Activated T-helper 17 cell treated with anti-CD3 and anti-CD28 coated beads, Interleukin-2, amount 50 U/mL, for 72 hours (primary cell): ENCODE data around the gene POLDIP2. TPM values are rescaled to one million over a fixed set of nuclear protein-coding genes. Genes with fewer than 3 reads are reported as not detected.

Source experiments
- ATAC-seq: fragments of 150-1000 bp; cut with Tn5 transposase; replicated peaks from 2 replicates; pipeline ENCODE4 v1.10.0; 2021; ENCODE audit warnings: mild to moderate bottlenecking, moderate library complexity
- H3K27ac Mint-ChIP-seq: one replicate; pipeline ENCODE4 v1.8.0; 2022; ENCODE audit warnings: mixed read lengths
- H3K27me3 Mint-ChIP-seq: one replicate; pipeline ENCODE4 v1.8.0; 2022; ENCODE audit warnings: mixed read lengths
- H3K36me3 Mint-ChIP-seq: one replicate; pipeline ENCODE4 v1.8.0; 2022; ENCODE audit warnings: low read depth, mild to moderate bottlenecking, mixed read lengths
- H3K4me1 Mint-ChIP-seq: one replicate; pipeline ENCODE4 v1.8.0; 2022; ENCODE audit warnings: mixed read lengths
- H3K4me3 Mint-ChIP-seq: one replicate; pipeline ENCODE4 v1.8.0; 2022; ENCODE audit warnings: mild to moderate bottlenecking, mixed read lengths
- H3K9me3 Mint-ChIP-seq: one replicate; pipeline ENCODE4 v1.8.0; 2022; ENCODE audit warnings: mixed read lengths
- total RNA-seq, 2 donors: library from RNA; stranded (reverse); gene quantifications; one replicate each; pipeline ENCODE4 v1.2.3, GENCODE V29; 2022

Gene POLDIP2
- total RNA-seq, 2 donors from 2014 or later = 48.9 to 109 TPM

DNA sequence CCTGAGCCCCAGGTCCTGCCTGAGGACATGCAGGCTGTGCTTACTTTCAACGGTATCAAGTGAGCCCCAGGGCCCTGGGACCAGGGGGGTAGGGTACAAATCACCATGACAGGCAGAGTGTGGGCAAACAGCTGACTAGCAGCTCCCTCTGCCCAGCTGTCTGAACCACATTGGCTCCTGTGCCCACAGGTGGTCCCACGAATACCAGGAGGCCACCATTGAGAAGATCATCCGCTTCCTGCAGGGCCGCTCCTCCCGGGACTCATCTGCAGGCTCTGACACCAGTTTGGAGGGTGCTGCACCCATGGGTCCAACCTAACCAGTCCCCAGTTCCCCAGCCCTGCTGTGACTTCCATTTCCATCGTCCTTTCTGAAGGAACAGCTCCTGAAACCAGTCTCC, 38.6 kb upstream of the POLDIP2 start:
- no peaks in the 10 kb centered on the region for H3K9me3 Mint-ChIP-seq
- H3K27me3 Mint-ChIP-seq = no peaks in the 10 kb centered on the region
- peaks cover 55% of the 10 kb centered on the region for H3K36me3 Mint-ChIP-seq
- H3K27ac Mint-ChIP-seq = peak overlapping the region; percentile 43
- no peaks in the 10 kb centered on the region for H3K4me1 Mint-ChIP-seq
- ATAC-seq = no peak
- H3K4me3 Mint-ChIP-seq = no peak overlapping the region

DNA sequence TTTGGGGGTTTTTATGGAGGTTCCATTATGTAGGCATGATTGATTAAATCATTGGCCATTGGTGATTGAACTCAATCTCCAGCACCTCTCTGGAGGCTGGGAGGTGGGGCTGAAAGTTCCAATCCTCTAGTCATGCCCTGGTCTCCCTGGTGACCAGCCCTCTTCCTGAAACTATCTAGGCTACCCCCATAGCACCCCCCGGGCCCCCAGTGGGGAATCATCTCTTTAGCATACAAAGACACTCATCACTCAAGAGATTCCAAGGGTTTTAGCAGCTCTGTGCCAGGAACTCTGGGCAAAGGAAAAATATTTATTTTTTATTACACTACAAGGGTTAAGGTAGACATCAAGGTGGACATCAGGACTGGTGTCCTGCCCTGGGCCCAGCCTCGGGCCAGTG, 38.1 kb upstream of the POLDIP2 start:
- H3K9me3 Mint-ChIP-seq = no peaks in the 10 kb centered on the region
- no peak for ATAC-seq
- H3K27ac Mint-ChIP-seq = peak overlapping the region; percentile 43

DNA sequence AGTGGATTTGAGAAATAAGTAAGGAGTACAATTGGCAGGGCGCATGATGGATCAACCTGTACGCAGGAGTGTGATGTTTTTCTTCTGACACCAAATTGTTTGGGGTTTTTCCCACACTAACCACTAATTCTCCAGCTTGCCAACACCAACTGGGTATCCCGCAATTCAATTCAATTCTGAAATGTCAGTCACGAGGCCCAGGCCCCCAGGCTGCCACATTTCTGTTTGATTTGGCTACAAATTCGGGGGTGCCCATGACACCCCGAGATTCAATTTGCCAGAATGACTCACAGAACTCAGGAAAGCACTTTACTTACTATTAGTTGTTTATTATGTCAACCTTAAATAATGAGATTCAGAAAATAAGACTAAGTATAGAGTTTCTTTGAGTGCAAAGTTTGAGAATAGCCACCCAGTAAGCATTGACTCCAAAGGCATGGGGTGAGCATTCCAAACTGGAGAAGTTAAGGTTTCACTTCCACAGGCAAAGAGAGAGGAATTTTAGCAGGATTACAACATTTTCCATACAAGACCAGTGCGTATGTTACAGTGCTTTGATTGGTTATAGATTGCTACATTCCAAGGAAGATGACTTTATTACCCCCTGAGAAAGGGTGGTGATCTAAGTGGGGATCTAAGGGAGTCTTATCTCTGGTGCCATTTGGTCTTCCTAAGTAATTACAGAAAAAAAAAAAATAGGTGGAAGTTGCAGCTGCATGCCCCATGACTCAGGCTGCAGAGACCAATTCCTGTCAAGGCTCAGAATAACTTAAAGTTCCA, 37.2 kb upstream of the POLDIP2 start:
- Mint-ChIP-seq H3K27me3 (no peaks in the 10 kb centered on the region), H3K9me3 (no peaks in the 10 kb centered on the region), H3K4me3 (no peak overlapping the region), H3K4me1 (no peaks in the 10 kb centered on the region), H3K27ac (no peak overlapping the region), H3K36me3 (peaks cover 69% of the 10 kb centered on the region)
- ATAC-seq = no peak

More for the DNA sequence above, 38.1 kb upstream of the POLDIP2 start:
- H3K27me3 Mint-ChIP-seq = no peaks in the 10 kb centered on the region
- peaks cover 60% of the 10 kb centered on the region for H3K36me3 Mint-ChIP-seq
- H3K4me3 Mint-ChIP-seq = no peak overlapping the region
- no peaks in the 10 kb centered on the region for H3K4me1 Mint-ChIP-seq

GRCh38 chr17:28392491-28392890, 35.2 kb upstream of the POLDIP2 start:
- Mint-ChIP-seq H3K27ac (no peak overlapping the region), H3K36me3 (peaks cover 82% of the 10 kb centered on the region), H3K4me3 (no peak overlapping the region), H3K9me3 (no peaks in the 10 kb centered on the region), H3K4me1 (peaks cover 4% of the 10 kb centered on the region), H3K27me3 (no peaks in the 10 kb centered on the region)
- ATAC-seq = no peak

DNA sequence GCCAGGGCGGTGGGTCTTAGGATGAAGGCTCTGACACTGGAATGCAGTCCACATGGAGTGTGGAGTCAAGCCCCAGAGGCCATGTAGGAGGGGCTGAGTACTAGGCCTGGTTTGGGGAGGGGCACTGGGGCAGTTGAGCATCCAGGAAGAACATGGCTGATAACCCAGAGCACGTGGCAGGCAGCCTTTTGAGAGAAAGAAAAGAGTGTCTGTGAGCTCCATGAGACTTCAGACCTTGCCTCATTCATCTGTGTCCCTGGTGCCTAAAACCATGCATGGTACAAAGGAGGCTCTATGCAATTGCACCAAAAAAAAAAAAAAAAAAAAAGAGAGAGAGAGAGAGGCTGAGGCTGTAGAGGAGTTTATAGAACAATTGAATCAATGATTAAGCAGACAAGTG, 34.1 kb upstream of the POLDIP2 start:
- no peak overlapping the region for H3K4me3 Mint-ChIP-seq
- peaks cover 5% of the 10 kb centered on the region for H3K4me1 Mint-ChIP-seq
- peaks cover 87% of the 10 kb centered on the region for H3K36me3 Mint-ChIP-seq
- H3K27me3 Mint-ChIP-seq = no peaks in the 10 kb centered on the region
- no peaks in the 10 kb centered on the region for H3K9me3 Mint-ChIP-seq
- H3K27ac Mint-ChIP-seq = no peak overlapping the region
- no peak for ATAC-seq

DNA sequence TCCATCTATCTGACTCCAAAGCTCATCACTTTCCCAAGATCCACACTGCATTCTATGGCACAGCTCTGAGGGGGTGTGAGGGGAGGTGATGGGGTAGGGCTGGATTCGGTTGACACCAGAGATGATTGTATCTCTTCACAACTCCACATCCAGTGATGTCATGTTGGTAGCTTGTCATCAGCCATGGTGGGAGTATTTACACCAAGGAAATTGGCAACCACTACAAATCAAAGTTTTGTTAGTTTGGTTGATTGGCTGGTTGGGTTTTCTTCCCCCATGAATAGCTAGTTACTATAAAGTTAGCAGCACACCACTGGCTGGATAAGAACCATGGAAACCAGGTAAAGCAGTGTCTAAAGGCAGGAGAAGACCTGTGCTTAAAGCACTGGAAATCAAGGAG, 33.7 kb upstream of the POLDIP2 start:
- ATAC-seq = no peak

DNA sequence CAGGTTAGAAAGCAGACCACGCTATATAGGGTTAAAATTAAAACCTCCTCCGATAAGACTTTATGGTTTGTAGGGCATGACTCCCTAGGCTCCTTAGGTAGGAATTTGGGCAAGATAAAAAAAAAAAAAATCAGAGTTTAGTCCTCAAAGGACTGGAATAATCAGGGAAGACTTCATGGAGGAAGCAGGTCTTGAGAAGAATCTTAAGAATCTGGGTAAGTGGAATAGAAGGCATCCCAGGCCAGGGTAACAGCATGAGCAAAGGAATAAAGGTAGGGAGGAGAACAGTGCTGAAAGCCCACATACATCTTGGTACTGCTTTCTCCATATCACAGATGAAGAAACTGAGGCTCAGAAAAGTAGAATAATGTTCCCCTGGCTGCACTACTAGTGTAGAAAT, 33.2 kb upstream of the POLDIP2 start:
- no peak for ATAC-seq
- H3K4me3 Mint-ChIP-seq = no peak overlapping the region
- H3K4me1 Mint-ChIP-seq = peaks cover 5% of the 10 kb centered on the region
- peak overlapping the region; percentile 23 for H3K27ac Mint-ChIP-seq
- H3K27me3 Mint-ChIP-seq = no peaks in the 10 kb centered on the region
- no peaks in the 10 kb centered on the region for H3K9me3 Mint-ChIP-seq
- peaks cover 81% of the 10 kb centered on the region for H3K36me3 Mint-ChIP-seq

More for the DNA sequence above, 33.7 kb upstream of the POLDIP2 start:
- Mint-ChIP-seq H3K9me3 (no peaks in the 10 kb centered on the region), H3K4me3 (no peak overlapping the region), H3K27me3 (no peaks in the 10 kb centered on the region), H3K36me3 (peaks cover 86% of the 10 kb centered on the region), H3K4me1 (peaks cover 5% of the 10 kb centered on the region), H3K27ac (peak overlapping the region; percentile 23)

- Mint-ChIP-seq H3K27ac (peak overlapping the region; percentile 23), H3K4me1 (peaks cover 9% of the 10 kb centered on the region), H3K9me3 (no peaks in the 10 kb centered on the region), H3K4me3 (no peak overlapping the region), H3K27me3 (no peaks in the 10 kb centered on the region), H3K36me3 (peaks cover 77% of the 10 kb centered on the region)
- no peak for ATAC-seq
These were observed 32.8 kb upstream of the POLDIP2 start for GRCh38 chr17:28390141-28390540.

DNA sequence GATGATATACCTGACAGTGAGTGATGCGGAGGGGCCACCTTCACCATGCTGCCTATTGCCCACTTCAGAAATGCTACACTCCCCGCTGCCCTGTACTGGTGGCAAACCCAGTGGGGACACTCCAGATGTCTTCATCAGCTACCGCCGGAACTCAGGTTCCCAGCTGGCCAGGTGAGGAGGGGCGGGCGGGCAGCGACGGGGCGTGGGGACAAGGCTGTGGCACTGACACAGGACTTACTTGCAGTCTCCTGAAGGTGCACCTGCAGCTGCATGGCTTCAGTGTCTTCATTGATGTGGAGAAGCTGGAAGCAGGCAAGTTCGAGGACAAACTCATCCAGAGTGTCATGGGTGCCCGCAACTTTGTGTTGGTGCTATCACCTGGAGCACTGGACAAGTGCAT, 30.8 kb upstream of the POLDIP2 start:
- Mint-ChIP-seq H3K27ac (no peak overlapping the region), H3K27me3 (no peaks in the 10 kb centered on the region), H3K36me3 (peaks cover 57% of the 10 kb centered on the region), H3K4me3 (no peak overlapping the region), H3K4me1 (peaks cover 17% of the 10 kb centered on the region), H3K9me3 (no peaks in the 10 kb centered on the region)
- ATAC-seq = no peak

DNA sequence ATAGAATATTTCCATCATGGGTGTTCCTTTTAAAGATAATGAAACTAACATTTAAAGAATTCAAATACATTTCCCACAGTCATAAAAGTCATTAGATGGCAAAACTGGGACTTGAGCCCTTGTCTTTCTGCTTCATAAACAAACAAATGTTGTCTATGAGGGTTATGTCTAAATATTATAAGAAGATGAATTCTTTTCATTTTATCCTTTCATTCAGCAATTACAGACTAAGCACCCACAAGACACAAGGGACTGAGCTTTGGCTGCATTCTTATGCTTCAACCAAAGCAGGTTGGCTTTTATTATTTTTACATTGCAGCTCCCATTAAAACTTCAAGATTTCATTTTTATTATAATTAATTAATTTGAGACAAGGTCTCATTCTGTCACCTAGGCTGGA, 29.1 kb upstream of the POLDIP2 start:
- Mint-ChIP-seq H3K36me3 (peaks cover 58% of the 10 kb centered on the region), H3K4me1 (peaks cover 17% of the 10 kb centered on the region), H3K4me3 (no peak overlapping the region), H3K27me3 (no peaks in the 10 kb centered on the region), H3K27ac (no peak overlapping the region), H3K9me3 (no peaks in the 10 kb centered on the region)
- no peak for ATAC-seq

DNA sequence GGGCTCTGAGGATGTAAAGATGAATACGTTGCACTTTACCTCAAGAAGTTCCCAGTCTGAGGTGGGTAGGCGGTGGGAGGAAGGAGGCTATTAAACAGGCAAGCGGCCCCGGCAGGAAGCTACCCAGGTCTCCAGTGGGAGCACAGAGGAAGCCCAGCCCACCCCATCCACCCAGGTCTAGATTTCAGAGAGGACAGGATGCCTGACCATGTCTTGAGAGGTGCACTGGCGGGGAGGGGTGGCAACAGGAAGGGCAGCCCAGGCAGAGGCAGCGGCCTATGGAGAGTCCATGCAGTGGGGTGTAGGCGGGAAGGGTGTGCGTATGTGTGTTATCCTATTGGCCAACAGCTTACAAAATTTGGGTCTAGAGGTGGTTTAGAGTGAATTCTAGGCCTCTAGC, 28.1 kb upstream of the POLDIP2 start:
- H3K4me1 Mint-ChIP-seq = peaks cover 19% of the 10 kb centered on the region

DNA sequence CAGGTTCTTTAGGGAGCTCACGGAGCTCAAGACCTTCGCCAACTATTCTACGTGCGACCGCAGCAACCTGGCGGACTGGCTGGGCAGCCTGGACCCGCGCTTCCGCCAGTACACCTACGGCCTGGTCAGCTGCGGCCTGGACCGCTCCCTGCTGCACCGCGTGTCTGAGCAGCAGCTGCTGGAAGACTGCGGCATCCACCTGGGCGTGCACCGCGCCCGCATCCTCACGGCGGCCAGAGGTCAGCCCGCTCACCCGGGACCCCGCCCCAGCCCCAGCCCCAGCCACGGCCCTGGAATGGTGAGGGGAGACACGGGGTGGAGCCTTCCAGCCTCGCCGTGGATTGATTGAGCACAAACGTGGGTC, 27.7 kb upstream of the POLDIP2 start:
- peak overlapping the region; percentile 94 for H3K4me3 Mint-ChIP-seq
- H3K27me3 Mint-ChIP-seq = no peaks in the 10 kb centered on the region
- H3K36me3 Mint-ChIP-seq = peaks cover 44% of the 10 kb centered on the region
- peaks cover 23% of the 10 kb centered on the region for H3K4me1 Mint-ChIP-seq
- peak; percentile 48 for ATAC-seq
- H3K27ac Mint-ChIP-seq = peak overlapping the region; percentile 69
- H3K9me3 Mint-ChIP-seq = no peaks in the 10 kb centered on the region

More for the DNA sequence above, 28.1 kb upstream of the POLDIP2 start:
- no peaks in the 10 kb centered on the region for H3K27me3 Mint-ChIP-seq
- peak overlapping the region; percentile 69 for H3K27ac Mint-ChIP-seq
- no peaks in the 10 kb centered on the region for H3K9me3 Mint-ChIP-seq
- H3K36me3 Mint-ChIP-seq = peaks cover 48% of the 10 kb centered on the region
- H3K4me3 Mint-ChIP-seq = peak overlapping the region; percentile 94
- peak; percentile 61 for ATAC-seq

DNA sequence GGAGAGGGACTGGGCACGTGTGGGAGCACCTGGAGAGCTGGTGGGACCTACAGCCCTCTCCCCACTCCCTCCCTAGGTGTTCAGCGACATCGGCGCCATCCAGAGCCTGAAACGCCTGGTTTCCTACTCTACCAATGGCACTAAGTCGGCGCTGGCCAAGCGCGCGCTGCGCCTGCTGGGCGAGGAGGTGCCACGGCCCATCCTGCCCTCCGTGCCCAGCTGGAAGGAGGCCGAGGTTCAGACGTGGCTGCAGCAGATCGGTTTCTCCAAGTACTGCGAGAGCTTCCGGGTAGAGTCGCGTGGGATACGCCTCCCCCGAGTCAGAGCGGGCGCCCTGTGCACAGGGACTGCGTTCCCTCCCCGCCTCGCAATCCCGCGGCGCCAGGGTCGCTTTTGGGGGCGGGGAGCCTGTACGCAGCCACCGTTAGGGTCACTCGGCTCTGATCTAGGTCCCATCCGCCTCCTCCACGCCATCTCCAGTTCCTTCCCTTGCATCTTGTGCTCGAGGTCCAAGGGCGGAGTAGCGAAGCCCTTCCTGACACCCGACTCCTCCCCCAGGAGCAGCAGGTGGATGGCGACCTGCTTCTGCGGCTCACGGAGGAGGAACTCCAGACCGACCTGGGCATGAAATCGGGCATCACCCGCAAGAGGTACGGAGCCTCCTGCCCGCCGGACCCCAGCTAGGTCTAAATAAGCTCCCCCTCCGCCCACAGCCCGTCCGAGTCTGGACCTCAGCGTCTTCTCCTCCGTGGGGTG, 27.1 kb upstream of the POLDIP2 start:
- H3K4me1 Mint-ChIP-seq = peaks cover 23% of the 10 kb centered on the region
- peak overlapping the region; percentile 69 for H3K27ac Mint-ChIP-seq
- peak overlapping the region; percentile 94 for H3K4me3 Mint-ChIP-seq
- H3K9me3 Mint-ChIP-seq = no peaks in the 10 kb centered on the region
- ATAC-seq = peak; percentile 92
- peaks cover 38% of the 10 kb centered on the region for H3K36me3 Mint-ChIP-seq
- H3K27me3 Mint-ChIP-seq = no peaks in the 10 kb centered on the region

- peaks cover 21% of the 10 kb centered on the region for H3K4me1 Mint-ChIP-seq
- H3K4me3 Mint-ChIP-seq = no peak overlapping the region
- H3K36me3 Mint-ChIP-seq = peaks cover 15% of the 10 kb centered on the region
- no peaks in the 10 kb centered on the region for H3K27me3 Mint-ChIP-seq
- no peak for ATAC-seq
- no peaks in the 10 kb centered on the region for H3K9me3 Mint-ChIP-seq
- H3K27ac Mint-ChIP-seq = no peak overlapping the region
These were observed 24.0 kb upstream of the POLDIP2 start for GRCh38 chr17:28381141-28381825.
